ENCODE data around the gene CCDC88C.

DNA sequence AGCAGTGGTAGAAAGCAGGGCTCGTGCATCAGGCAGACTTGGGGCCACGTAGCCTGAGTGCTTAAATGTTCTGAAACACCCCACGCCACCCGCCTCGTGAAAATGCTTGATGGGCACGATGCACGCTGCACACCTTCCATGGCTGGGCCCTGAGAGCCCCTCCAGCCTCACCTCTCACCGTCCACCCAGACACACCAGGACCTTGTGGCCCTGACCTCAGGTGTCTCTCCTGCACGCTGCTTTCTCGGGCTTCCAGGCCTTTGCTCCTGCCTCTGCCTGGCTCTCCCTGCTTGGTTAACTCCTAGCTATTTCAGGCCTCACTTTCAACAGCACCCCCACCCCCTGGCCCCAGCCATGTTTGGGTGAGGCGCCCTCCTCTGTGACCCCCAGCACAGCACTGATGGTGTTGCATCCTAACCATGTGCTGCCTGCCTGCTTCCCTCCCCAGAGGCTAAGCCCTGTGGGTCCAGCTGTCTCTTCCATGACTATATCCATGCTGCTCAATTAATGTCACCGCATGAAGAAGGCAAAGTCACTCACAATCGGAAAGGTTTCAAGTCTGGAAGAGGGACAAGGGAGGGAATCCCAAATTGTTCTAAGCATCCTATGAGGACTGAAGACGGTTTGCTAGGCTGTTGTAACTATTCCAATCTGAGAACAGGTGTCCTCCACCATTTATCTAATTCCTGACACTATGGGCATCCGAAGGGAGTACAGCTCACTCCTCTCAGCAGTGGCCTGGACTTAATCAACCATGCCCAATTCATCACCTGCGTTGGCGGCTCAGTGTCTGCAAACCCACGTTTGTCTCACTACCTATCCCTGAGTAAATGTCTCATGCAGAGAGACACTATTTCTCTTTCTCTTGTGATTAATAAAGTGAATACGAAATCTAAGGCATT lies 82.2 kb downstream of the CCDC88C start:
- TF ChIP-seq, protein P1, sequence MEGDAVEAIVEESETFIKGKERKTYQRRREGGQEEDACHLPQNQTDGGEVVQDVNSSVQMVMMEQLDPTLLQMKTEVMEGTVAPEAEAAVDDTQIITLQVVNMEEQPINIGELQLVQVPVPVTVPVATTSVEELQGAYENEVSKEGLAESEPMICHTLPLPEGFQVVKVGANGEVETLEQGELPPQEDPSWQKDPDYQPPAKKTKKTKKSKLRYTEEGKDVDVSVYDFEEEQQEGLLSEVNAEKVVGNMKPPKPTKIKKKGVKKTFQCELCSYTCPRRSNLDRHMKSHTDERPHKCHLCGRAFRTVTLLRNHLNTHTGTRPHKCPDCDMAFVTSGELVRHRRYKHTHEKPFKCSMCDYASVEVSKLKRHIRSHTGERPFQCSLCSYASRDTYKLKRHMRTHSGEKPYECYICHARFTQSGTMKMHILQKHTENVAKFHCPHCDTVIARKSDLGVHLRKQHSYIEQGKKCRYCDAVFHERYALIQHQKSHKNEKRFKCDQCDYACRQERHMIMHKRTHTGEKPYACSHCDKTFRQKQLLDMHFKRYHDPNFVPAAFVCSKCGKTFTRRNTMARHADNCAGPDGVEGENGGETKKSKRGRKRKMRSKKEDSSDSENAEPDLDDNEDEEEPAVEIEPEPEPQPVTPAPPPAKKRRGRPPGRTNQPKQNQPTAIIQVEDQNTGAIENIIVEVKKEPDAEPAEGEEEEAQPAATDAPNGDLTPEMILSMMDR (IDR thresholded peaks at IDR 0.05; ENCODE audit: insufficient read depth, low read depth, low read length): no peak
- no peak for TF ChIP-seq EZH2 (IDR thresholded peaks at IDR 0.05; ENCODE audit: insufficient read depth, low read length)
